ENCODE data around the gene BAG3.
A peak's percentile ranks its signal among the peaks of the same experiment; 100 is the strongest.

BAG3 gene

DNA sequence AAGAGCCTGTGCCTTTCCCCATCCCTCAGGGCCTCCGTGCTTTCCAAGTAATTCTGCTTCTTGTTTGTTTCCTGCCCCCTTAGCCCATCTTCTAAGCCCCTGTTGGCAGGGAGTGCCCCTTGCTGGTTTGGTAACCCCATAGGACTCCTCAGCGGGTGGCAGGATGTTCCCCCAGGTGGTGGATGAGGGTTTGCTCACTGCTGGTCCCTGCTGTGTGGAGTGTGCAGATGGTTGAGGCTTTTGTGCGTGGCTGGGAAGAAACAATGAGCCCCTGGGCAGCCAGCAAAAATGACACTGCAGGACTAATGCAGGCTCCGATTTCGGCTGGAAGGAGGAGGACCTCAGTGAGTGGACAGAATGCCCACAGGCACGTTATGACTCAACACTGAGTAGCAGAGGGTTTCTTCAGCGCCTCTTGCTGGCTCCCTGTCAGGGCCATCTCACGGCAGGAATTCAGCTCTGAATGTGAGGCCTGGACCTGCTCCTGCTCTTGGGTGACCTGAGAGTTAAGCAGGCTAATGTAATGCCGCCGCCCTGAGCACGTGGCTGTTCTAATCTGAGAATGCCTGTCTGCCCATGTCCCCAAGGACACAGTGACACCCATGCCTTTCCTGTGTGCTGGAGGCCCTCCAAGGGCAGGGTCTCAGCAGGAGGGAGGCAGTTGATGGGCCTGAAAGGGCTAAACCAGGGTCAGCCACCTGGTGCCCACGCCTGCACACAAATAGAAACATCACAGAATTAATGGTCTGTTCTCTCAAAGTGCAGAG is 16.6 kb downstream of the BAG3 start:
- peak; percentile 60 for DNase-seq

DNA sequence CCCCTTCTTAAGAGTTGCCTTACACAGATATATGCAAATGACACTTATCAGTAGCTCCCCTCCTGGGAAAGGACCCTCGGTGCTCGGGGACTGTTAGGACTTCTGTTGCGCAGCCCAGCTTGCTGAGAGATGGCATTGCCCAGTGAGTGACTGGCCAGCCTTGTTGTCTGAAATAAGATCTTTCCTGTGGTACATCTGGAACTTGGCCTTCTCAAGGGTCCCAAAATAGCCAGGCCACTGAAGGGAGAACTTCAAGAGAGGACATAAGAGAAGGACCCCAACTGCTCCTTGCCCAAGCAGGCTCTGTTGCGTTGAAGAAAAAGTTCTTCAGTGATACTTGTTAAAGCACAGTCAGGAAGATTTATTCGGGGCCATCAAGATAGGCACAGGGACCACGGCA is 17.3 kb downstream of the BAG3 start:
- no peak for DNase-seq

DNA sequence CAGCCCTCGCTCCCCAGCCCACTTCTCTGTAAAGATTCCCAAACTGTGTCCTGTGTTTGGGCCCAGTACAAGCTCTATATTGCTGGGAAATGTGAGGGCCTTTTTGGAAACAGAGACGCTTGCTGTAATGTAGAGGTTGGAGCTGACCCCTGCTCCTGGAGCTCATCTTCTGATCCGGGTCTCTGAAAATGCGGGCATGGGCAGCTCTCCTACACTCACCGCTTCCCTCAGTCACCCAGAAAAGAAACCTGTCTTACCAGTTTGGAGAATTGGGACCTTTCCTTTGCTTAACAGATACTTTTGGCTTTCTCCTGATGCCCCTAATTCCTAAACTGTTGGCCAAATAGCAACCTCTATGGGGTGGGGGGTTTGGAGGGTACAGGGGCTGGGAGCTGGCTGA is 18.2 kb downstream of the BAG3 start:
- no peak for DNase-seq

DNA sequence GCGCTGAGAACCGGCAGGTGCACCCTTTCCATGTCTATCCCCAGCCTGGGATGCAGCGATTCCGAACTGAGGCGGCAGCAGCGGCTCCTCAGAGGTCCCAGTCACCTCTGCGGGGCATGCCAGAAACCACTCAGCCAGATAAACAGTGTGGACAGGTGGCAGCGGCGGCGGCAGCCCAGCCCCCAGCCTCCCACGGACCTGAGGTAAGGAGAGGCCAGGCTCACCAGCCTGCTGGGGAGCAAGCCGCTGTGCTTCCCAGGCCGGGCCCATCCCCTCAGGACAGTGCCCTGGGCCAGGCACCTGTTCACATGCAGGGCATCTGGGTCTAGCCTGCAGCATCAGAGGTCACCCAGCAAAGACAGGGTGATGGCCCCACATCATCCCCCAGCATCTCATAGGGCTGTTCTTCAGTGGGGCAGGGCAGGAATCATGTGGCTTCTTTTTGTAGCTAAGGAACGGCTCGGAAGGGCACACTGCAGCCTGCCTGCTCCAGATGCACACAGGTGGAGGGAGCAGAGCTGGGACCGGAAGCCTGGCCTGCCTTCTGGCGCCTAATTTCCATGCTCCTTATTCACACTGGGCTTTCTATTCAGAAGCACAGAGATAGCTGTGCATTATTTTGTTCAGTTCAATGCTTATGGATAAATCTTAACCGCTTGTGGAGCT is 18.9 kb downstream of the BAG3 start:
- DNase-seq, result peak; percentile 51

DNA sequence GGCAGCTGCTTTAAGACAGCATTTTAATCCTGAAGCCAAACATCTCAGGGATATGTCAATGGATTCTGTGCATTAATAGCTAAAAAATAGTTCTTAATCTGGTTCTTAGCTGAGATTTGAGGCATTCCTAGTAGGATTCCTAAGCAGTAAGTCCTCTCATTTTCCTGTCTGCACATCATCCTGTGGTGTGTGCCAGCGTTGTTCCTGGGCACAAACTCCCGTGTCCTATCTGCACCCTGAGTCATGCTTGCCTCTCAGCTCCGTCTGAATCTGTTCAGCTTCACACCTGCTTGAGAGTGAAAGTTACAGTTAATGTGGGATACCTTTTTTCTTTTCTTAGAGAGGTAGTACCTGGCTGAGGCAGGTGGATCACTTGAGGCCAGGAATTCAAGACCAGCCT is 19.5 kb downstream of the BAG3 start:
- no peak for DNase-seq

DNA sequence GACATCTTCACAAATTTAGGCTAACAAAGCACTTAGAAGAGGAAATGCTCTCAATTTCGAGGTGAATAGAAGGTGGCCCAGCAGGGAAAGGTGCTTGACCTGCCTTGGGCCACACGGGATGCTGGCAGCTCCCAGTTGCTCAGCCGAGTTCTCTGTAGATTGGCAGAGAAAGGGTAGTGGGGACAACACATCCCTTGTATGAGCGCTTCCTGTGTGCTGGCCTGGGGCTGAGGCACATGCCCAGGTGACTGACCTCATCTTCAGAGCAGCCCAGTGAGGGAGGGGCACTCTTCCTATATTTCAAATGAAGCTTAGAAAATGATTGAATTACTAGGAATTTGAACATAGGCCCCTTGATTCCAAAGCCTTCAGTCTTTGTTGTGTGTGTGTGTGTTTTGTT is 20.2 kb downstream of the BAG3 start:
- no peak for DNase-seq

DNA sequence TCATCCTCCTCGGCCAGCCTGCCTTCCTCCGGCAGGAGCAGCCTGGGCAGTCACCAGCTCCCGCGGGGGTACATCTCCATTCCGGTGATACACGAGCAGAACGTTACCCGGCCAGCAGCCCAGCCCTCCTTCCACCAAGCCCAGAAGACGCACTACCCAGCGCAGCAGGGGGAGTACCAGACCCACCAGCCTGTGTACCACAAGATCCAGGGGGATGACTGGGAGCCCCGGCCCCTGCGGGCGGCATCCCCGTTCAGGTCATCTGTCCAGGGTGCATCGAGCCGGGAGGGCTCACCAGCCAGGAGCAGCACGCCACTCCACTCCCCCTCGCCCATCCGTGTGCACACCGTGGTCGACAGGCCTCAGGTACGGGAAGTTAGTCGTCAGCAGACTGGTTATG is 21.1 kb downstream of the BAG3 start:
- no peak for DNase-seq

DNA sequence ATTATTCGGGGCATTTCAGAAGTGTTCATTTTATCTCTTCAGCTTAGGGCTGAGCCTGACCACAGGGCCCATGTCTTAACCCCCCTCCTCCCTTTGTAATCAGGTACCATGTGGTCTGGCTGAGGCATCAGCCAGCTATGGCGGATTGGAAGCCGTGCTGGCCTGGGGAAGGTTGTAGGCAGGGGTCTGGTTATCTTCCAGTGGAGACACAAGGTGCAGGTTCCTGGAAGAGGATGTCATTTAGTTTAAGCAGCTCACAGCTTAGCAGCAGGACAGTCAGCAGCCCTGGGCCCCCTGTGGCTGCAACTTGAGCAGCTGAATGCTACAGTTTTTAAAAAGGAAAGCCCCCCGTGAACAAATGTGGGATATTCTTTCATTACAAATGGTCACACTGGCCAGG is 22.1 kb downstream of the BAG3 start:
- no peak for DNase-seq

DNA sequence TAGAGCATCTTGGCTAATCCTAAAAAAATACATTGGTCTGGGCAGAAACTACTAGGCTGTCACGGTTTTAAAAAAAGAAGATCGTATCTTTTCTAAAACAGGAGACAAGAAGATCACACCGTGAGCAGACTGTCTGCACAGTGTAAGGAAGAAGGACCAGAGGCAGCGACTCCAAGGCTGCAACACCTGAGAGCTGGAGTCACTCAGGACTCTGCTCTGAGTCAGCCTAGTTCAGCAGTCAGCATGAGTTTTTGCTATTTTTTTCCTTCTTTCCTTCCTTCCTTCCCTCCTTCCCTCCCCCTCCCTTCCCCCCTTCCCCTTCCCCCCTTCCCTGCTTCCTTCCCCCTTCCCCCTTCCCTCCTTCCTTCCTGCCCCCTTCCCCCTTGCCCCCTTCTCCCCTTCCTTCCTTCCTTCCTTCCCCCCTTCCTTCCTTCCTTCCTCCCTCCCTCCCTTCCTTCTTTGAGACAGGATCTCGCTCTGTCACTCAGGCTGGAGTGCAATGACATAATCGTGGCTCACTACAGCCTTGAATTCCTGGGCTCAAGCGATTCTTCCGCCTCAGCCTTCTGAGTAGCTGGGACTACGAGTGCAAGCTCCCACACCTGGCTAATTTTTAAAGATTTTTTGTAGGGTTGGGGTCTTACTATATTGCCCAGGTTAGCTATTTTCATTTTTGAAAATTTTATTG is 24.4 kb downstream of the BAG3 start:
- no peak for DNase-seq

DNA sequence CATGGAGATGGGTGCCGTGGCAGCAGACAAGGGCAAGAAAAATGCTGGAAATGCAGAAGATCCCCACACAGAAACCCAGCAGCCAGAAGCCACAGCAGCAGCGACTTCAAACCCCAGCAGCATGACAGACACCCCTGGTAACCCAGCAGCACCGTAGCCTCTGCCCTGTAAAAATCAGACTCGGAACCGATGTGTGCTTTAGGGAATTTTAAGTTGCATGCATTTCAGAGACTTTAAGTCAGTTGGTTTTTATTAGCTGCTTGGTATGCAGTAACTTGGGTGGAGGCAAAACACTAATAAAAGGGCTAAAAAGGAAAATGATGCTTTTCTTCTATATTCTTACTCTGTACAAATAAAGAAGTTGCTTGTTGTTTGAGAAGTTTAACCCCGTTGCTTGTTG is 25.9 kb downstream of the BAG3 start:
- no peak for DNase-seq

DNA sequence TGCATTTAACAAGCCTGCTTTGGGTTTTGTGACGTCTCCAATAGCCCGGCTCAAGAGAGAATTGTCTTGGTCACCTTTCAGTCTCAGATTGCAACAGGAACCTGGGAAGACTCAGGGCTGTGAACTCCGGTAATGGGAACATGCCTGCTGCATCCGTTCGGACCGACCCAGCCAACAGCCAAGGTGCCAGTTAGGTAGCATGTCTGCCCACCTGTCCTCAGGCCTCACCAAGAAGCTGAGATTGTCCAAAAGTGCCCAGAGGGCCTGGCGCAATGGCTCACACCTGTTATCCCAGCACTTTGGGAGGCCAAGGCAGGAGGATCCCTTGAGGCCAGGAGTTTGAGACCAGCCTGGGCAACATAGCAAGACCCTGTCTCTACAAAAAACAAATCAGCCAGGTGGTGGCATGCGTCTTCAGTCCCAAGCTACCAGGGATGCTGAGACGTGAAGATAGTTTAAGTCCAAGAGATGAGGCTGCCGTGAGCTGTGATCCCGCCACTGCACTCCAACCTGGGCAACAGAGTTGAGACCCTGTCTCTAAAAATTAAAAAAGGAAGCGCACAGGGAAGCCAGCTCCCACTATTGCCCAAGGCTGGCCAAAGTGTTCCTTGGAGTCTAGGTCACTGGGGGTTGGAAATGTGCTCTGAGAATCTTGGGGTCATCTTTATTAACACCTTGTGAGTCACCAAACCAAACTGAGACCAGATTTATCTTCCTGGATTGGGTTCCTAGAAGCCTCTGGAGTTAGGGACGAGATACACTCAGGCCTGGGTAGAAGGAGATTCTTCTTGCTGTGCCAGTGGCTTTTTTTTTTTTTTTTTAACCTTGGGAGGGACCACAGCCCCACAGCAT is 26.9 kb downstream of the BAG3 start:
- DNase-seq, result no peak

DNA sequence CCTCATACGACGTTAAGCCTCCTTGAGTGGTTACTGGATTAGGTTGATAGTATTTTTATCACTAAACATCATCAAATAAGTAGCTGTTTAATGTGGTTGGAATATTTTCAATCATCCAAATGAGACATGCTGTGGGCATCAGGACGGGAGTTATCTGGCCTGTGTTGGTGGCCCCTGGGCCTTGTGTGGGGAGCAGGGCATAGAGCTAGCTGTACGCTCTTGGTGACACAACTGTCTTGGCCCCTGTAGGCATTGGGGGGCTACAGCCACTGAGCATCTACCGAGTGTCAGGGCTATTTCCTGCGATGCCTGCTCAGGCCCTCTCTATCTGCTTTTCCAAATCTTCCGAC is 28.3 kb downstream of the BAG3 start:
- no peak for DNase-seq

DNA sequence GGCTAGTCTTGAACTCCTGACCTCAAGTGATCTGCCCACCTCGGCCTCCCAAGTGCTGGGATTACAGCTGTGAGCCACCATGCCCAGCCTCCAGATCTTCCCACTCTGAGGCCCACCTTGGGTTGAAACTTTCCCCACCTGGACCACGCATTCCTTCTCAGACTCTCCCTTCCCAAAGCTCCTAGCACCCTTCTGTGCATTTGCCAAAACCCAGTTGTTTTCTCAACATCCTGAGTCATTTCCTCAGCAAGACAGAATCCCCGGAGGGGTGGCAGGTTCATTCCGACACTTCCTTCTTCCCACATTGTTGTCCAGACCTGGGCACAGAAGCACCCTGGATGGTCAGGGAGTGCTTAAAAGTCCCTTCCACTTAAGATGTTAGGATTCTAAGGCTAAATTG is 28.9 kb downstream of the BAG3 start:
- no peak for DNase-seq

DNA sequence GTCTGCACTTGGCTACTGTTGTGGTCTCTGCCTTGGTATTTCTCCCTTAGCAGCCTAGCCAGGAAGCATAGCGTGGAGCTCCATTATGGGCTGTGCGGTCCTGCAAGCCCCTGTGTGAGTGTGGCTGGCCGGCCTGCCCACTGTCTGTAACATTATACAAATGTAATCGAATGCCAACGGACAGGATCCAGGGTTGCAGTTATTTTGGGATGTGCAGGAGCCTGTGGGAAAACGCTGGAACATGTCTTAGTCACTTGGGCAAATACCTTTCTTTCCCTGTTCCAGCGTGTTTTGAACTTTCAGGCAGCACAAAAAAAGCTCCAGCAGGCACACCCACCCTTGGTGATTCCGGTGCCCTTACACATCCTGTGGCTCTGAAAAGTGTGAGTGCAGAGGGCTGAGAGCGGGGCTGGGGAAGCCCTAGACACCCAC is 29.5 kb downstream of the BAG3 start:
- no peak for DNase-seq

DNA sequence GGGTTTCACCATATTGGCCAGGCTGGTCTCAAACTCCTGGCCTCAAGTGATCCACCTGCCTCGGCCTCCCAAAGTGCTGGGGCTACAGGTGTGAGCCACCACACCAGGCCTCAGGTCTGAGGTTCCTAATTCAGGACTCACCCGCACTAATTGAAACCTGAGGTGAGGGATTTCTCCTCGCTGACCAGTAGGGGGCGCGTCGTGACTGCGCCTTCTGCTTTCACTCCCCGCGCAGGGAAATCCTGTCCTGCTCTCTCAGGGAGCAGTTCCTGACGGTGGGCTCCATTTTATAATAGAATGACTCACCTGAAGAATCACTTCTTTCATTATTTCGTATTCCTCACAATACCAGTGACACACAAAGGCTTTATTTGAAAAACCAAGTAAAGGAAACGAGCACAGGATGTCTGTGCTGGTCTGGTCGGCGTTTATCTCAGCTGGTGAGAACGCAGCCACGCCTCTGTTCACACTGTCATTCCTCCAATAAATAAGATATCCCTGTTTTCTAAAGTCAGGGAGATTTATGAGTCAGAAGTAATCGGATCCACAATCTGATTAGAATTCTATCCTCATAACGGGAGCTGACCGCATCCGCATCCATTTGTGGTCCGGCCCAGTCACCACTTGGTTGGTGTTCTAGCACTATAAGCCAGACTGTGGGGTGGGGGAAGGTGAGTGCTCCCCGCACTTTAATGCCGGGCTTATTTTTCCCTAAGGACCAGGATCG is 35.4 kb downstream of the BAG3 start:
- DNase-seq, result peak; percentile 63

DNA sequence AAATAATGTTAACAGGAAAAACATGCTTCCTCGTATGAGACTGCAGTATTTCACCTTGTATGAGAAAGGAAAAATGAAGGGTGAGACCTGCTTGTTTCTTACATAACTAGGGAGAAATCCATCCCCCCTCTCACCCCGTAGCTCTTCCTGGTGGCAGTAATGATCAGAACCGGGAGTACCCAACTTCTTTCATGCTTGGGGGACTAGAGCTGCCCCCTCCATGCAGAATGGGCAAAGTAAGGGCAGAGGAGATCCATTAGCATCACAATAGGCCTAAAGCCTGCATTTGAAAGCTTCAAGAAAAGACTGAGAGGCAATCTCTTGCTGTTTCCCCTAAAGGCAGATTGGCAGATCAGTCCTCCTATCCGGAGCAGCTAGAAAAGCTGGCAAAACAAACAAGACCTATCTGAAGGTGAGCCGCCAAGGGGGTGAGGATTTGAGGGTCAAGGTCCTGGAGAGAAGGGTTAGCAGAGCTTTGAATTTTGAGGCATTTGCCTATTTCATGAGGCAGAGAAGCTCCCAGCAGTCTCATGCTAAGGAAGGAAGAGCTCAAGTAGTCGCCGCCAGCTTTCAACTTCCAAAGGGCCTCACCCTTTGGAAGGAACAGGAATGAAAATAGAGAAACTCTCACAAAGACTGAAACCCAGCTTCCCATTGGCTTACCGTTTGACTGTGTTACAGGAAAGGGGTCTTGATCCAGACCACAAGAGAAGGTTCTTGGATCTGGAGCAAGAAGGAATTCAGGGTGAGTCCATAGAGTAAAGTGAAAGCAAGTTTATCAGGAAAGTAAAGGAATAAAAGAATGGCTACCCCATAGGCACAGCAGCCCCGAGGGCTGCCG is 36.2 kb downstream of the BAG3 start:
- DNase-seq, result no peak

DNA sequence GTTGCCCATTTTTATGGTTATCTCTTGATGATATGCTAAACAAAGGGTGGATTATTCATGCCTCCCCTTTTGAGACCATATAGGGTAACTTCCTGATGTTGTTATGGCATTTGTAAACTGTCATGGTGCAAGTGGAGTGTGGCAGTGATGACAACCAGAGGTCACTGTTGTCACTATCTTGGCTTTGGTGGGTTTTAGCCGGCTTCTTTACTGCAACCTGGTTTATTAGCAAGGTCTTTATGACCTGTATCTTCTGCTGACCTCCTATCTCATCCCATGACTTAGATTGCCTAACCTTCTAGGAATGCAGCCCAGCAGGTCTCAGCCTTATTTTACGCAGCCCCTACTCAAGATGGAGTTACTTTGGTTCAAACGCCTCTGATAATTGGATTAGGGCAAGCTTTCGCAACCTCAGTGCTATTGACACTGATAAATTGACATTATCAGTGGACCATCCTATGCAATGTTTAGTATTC is 36.9 kb downstream of the BAG3 start:
- no peak for DNase-seq

DNA sequence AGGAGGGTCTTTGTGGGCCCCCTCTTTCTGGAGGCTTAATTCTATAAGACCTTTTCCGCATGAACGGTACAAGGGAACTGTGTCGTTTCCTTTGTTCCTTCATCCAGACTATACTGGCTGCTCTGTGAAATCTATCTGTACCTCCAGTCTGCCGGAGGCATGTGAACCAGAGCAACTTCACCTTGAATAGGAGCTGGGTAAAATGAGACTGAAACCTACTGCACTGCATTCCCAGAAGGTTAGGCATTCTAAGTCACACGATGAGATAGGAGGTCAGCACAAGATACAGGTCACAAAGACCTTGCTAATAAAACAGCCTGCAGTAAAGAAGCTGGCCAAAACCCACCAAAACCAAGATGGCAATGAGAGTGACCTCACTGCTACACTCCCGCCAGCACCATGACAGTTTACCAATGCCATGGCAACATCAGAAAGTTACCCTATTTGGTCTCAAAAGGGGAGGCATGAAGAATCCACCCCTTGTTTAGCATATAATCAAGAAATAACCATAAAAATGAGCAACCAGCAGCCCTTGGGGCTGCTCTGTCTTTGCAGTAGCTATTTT is 37.9 kb downstream of the BAG3 start:
- DNase-seq, result no peak

DNA sequence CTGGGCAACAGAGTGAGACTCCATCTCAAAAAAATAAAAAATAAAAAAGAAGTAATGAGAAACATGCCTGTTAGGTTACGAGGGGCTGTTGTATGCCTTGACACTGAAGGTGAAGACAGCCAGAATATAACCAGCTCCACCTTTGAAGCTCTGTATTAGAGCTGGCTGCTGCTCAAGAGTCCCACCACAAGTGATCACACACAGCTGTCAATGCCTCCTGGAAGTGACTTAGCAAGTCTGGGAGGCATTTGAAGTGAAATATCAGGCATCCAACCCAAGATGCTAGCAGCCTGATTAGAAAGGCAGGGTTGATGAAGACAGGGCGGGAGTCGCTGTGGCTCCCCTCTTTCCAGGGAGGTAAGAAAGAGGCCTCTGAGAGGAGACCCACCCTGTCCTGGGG is 40.5 kb downstream of the BAG3 start:
- no peak for DNase-seq

DNA sequence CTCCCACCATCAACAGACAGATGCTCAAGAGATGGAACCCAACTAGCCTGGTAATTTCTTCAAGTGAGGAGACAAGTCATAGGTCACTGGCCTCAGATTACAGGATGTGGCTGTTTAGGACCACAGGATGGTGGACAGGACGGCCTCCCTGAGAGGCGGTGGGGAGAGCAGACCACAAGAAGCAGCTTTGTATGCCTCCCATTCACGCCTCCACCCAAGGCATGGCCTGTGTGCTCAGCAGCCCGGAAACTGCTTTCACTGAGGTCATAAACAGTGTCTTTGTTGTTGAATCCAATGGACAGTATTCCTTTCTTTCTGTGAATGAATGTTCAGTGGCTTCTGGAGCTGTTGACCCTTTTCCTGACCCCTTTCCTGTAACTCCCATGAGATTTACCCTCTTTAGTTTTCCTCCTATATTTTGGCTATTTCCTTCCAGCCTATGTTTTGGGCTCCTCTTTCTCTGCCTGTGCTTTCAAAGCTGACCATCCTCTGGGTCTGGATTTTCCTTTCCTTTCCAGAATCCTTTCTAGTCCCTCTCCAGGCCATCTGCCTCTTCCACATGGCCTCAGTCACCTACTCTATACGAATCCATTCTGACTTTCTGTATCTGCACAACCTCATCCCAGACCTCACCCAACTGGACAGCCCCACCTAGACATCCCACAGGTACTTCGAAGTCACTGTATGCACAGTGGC is 42.2 kb downstream of the BAG3 start:
- DNase-seq, result no peak

DNA sequence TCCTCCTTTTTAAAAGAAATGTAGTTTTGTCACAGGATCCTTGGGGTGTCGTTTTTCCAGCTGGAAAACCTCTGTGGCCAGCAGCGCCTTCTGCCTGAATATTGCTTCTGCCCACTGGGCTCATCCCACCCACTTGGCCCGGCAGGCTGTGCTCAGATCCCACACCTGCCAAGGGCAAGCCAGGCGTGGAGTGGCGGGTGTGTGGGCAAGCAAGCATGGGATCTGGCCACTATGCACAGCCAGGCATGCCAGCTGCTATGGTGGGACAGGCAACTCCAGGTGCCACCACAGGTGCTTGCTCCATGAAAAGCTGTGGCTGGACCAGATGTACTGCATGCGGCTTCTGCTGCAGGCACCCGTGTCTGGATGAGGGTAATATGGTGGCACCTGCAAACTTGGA is 43.4 kb downstream of the BAG3 start:
- no peak for DNase-seq

All from NCI-H510A (cell line).